Fibroblast of lung (primary cell): ENCODE measurements around the gene ODF2. TPM values are rescaled to one million over a fixed set of nuclear protein-coding genes. Genes with fewer than 3 reads are reported as not detected.

ENCODE experiments used
- DNase-seq, 2 donors: peaks; one replicate each; pipeline versions ENCODE4 v3.0.0 to v3.0.0-alpha.2; 2010; ENCODE audit warnings: low read depth in 2 of 2
- H2AFZ ChIP-seq: 2 replicates; pipeline ENCODE4 v1.5.1; 2012; ENCODE audit warnings: low read length, control low read depth, inconsistent platforms
- H3K27ac ChIP-seq: 2 replicates; pipeline ENCODE4 v1.5.1; 2011; ENCODE audit warnings: low read length, control low read depth; ENCODE audit not compliant: insufficient read depth
- H3K27me3 ChIP-seq: 2 replicates; pipeline ENCODE4 v1.5.1; 2011; ENCODE audit warnings: mild to moderate bottlenecking, low read length; ENCODE audit not compliant: control insufficient read depth, insufficient read depth
- H3K36me3 ChIP-seq: 2 replicates; pipeline ENCODE4 v1.5.1; 2011; ENCODE audit warnings: low read length; ENCODE audit not compliant: control insufficient read depth, insufficient read depth
- H3K4me1 ChIP-seq: 2 replicates; pipeline ENCODE4 v1.5.1; 2011; ENCODE audit warnings: low read length; ENCODE audit not compliant: control insufficient read depth, insufficient read depth; ENCODE audit errors: extremely low read depth
- H3K4me2 ChIP-seq: 2 replicates; pipeline ENCODE4 v1.5.1; 2011; ENCODE audit warnings: low read length, control low read depth; ENCODE audit not compliant: insufficient read depth; ENCODE audit errors: extremely low read depth
- H3K4me3 ChIP-seq, 4 experiments: fragments of 200-600 bp in 1 of 4; sonication (generic) in 1 of 4; replicated peaks in 1 of 4; 2 replicates each; pipeline ENCODE4 v1.5.1; 2011 to 2016; ENCODE audit warnings: low read length in 4 of 4, low read depth in 3 of 4, mild to moderate bottlenecking in 3 of 4, control low read depth in 2 of 4, inconsistent platforms in 1 of 4, mixed read lengths in 1 of 4; ENCODE audit not compliant: insufficient read depth in 1 of 4; ENCODE audit errors: control extremely low read depth in 1 of 4
- H3K79me2 ChIP-seq: 2 replicates; pipeline ENCODE4 v1.5.1; 2012; ENCODE audit warnings: mild to moderate bottlenecking, low read length, inconsistent platforms; ENCODE audit not compliant: control insufficient read depth, insufficient read depth
- H3K9ac ChIP-seq: 2 replicates; pipeline ENCODE4 v1.5.1; 2011; ENCODE audit warnings: mild to moderate bottlenecking, low read length, control low read depth; ENCODE audit not compliant: insufficient read depth
- H3K9me3 ChIP-seq: 2 replicates; pipeline ENCODE4 v1.5.1; 2012; ENCODE audit warnings: low read depth, low read length; ENCODE audit not compliant: control insufficient read depth, insufficient read depth
- H4K20me1 ChIP-seq: 2 replicates; pipeline ENCODE4 v1.5.1; 2011; ENCODE audit warnings: low read length; ENCODE audit not compliant: control insufficient read depth, insufficient read depth; ENCODE audit errors: extremely low read depth
- EZH2 ChIP-seq: IDR thresholded peaks from 2 replicates; pipeline ENCODE4 v1.5.1; 2012; ENCODE audit warnings: low read length, control low read depth, mild to moderate bottlenecking; ENCODE audit errors: missing control alignments
- polyA plus RNA-seq, 2 donors: library from polyadenylated mRNA; depleted of rRNA in 1 of 2; stranded (reverse) in 1 of 2; unstranded in 1 of 2; fragments of >200 nt; gene quantifications; 2 replicates each; pipeline ENCODE4 v1.2.1, GENCODE V29; 2011 to 2012; ENCODE audit warnings: missing spikeins in 1 of 2
- total RNA-seq: library from RNA; depleted of rRNA; stranded (reverse); fragments of >200 nt; gene quantifications from 2 replicates; pipeline ENCODE4 v1.2.1, GENCODE V29; 2014
- TF ChIP-seq, protein P1 (sequence below), 2 donors: IDR thresholded peaks in 1 of 2; conservative IDR thresholded peaks in 1 of 2; 1 replicate in 1 of 2; 2 replicates in 1 of 2; pipeline ENCODE4 v1.5.1; 2011 to 2012; ENCODE audit warnings: low read length in 2 of 2, control low read depth in 1 of 2, inconsistent platforms in 1 of 2, low read depth in 1 of 2, mild to moderate bottlenecking in 1 of 2

Gene ODF2
- total and polyA plus RNA-seq, 2 donors (not counting 1 experiment from before 2014, with no cell fraction given) = 10.2 to 20.6 TPM

DNA sequence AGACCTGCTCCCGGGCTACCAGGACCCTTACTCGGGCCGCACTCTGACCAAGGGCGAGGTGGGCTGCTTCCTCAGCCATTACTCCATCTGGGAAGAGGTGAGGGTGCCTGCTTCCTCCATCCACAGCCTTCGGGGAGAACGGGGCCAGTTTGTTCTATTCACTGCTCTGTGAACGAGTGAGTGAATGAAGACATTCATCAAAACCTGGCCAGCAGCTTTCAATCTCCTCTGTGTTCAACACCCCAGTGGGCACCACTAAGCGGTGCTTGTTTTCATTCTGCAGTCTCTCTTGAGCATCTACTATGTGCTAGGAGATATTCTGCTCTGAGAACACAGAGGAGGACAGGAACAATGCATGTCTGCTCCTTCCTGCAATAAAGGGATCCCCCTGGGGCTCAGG is 24.6 kb upstream of the ODF2 start:
- TF ChIP-seq, protein P1, sequence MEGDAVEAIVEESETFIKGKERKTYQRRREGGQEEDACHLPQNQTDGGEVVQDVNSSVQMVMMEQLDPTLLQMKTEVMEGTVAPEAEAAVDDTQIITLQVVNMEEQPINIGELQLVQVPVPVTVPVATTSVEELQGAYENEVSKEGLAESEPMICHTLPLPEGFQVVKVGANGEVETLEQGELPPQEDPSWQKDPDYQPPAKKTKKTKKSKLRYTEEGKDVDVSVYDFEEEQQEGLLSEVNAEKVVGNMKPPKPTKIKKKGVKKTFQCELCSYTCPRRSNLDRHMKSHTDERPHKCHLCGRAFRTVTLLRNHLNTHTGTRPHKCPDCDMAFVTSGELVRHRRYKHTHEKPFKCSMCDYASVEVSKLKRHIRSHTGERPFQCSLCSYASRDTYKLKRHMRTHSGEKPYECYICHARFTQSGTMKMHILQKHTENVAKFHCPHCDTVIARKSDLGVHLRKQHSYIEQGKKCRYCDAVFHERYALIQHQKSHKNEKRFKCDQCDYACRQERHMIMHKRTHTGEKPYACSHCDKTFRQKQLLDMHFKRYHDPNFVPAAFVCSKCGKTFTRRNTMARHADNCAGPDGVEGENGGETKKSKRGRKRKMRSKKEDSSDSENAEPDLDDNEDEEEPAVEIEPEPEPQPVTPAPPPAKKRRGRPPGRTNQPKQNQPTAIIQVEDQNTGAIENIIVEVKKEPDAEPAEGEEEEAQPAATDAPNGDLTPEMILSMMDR (conservative IDR thresholded peaks at IDR 0.05 in 1 of 2, IDR thresholded peaks at IDR 0.05 in 1 of 2; ENCODE audit: low read depth in 1 of 2, low read length in 2 of 2) = no peak
- no peak for TF ChIP-seq EZH2
- Histone ChIP-seq H3K79me2 (no peaks in the 10 kb centered on the region), H3K4me2 (no peak overlapping the region), H3K27ac (no peak overlapping the region), H3K9me3 (no peaks in the 10 kb centered on the region), H3K4me3 (no peak overlapping the region), H3K4me1 (no peaks in the 10 kb centered on the region), H4K20me1 (no peaks in the 10 kb centered on the region), H3K36me3 (peaks cover 4% of the 10 kb centered on the region), H2AFZ (no peak overlapping the region), H3K9ac (no peak overlapping the region), H3K27me3 (no peaks in the 10 kb centered on the region)
- no peak for DNase-seq

DNA sequence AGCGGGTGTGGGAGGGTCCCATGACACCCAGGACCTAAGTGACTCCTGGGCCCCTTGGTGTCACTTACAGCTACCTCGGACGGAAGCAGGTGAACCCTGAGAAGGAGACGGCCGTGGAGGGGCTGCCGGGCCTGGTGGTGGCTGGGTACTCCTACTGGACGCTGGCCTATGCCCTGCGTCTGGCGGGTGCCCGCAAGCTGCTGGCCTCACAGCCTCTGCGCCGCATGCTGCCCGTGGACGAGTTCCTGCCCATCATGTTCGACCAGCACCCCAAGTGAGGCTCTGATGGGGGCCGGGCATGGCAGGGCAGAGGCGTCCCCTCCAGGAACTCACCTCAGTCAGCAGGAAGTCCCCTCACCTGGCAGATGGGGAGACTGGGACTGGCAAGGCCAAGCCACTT is 21.5 kb upstream of the ODF2 start:
- DNase-seq = no peak
- Histone ChIP-seq H3K27ac (no peak overlapping the region), H3K4me1 (peaks cover 4% of the 10 kb centered on the region), H3K9ac (no peak overlapping the region), H3K4me2 (no peak overlapping the region), H3K36me3 (peaks cover 4% of the 10 kb centered on the region), H3K4me3 (no peak overlapping the region), H3K79me2 (no peaks in the 10 kb centered on the region), H2AFZ (no peak overlapping the region), H3K9me3 (no peaks in the 10 kb centered on the region), H4K20me1 (no peaks in the 10 kb centered on the region), H3K27me3 (no peaks in the 10 kb centered on the region)
- TF ChIP-seq, protein P1 (conservative IDR thresholded peaks at IDR 0.05 in 1 of 2, IDR thresholded peaks at IDR 0.05 in 1 of 2; ENCODE audit: low read depth in 1 of 2, low read length in 2 of 2) = no peak
- TF ChIP-seq EZH2 = no peak

DNA sequence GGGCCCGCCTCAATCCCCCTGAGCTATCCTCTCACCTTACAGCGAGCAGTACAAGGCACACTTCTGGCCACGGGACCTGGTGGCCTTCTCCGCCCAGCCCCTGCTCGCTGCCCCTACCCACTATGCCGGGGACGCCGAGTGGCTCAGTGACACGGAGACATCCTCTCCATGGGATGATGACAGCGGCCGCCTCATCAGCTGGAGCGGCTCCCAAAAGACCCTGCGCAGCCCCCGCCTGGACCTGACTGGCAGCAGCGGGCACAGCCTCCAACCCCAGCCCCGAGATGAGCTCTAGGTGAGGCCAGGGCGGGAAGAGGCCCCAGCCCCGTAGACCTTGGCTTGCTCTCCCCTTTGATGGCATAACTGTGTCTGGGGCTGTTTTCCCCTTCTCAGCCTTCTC is 20.2 kb upstream of the ODF2 start:
- no peaks in the 10 kb centered on the region for H4K20me1 ChIP-seq
- H3K9me3 ChIP-seq = no peaks in the 10 kb centered on the region
- TF ChIP-seq, protein P1 (conservative IDR thresholded peaks at IDR 0.05 in 1 of 2, IDR thresholded peaks at IDR 0.05 in 1 of 2; ENCODE audit: low read depth in 1 of 2, low read length in 2 of 2) = no peak
- no peak for TF ChIP-seq EZH2
- H3K4me1 ChIP-seq = peaks cover 4% of the 10 kb centered on the region
- DNase-seq = no peak
- H3K79me2 ChIP-seq = no peaks in the 10 kb centered on the region
- H2AFZ ChIP-seq = no peak overlapping the region
- no peak overlapping the region for H3K4me2 ChIP-seq
- H3K27ac ChIP-seq = no peak overlapping the region
- no peaks in the 10 kb centered on the region for H3K27me3 ChIP-seq
- H3K36me3 ChIP-seq = peaks cover 4% of the 10 kb centered on the region
- H3K9ac ChIP-seq = no peak overlapping the region
- no peak overlapping the region for H3K4me3 ChIP-seq
